ENCODE results near the gene CPD. TPM values are rescaled to one million over a fixed set of nuclear protein-coding genes. Genes with fewer than 3 reads are reported as not detected.

CPD gene
- total and polyA plus RNA-seq, 9 of the 15 experiments (the other 6 are each of a cell fraction or from before 2014, with no cell fraction given), result 4.5 to 24.4 (median 20.4) TPM

GRCh38 chr17:30378825-30379302 is at the start of gene CPD (continued):
- TF ChIP-seq, protein P1, sequence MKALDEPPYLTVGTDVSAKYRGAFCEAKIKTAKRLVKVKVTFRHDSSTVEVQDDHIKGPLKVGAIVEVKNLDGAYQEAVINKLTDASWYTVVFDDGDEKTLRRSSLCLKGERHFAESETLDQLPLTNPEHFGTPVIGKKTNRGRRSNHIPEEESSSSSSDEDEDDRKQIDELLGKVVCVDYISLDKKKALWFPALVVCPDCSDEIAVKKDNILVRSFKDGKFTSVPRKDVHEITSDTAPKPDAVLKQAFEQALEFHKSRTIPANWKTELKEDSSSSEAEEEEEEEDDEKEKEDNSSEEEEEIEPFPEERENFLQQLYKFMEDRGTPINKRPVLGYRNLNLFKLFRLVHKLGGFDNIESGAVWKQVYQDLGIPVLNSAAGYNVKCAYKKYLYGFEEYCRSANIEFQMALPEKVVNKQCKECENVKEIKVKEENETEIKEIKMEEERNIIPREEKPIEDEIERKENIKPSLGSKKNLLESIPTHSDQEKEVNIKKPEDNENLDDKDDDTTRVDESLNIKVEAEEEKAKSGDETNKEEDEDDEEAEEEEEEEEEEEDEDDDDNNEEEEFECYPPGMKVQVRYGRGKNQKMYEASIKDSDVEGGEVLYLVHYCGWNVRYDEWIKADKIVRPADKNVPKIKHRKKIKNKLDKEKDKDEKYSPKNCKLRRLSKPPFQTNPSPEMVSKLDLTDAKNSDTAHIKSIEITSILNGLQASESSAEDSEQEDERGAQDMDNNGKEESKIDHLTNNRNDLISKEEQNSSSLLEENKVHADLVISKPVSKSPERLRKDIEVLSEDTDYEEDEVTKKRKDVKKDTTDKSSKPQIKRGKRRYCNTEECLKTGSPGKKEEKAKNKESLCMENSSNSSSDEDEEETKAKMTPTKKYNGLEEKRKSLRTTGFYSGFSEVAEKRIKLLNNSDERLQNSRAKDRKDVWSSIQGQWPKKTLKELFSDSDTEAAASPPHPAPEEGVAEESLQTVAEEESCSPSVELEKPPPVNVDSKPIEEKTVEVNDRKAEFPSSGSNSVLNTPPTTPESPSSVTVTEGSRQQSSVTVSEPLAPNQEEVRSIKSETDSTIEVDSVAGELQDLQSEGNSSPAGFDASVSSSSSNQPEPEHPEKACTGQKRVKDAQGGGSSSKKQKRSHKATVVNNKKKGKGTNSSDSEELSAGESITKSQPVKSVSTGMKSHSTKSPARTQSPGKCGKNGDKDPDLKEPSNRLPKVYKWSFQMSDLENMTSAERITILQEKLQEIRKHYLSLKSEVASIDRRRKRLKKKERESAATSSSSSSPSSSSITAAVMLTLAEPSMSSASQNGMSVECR (CRISPR knock-in tag; IDR thresholded peaks at IDR 0.05), result no peak
- TF ChIP-seq SPI1 (IDR thresholded peaks at IDR 0.05; ENCODE audit: borderline replicate concordance, low read depth, low read length), result no peak
- TF ChIP-seq MTA3 (IDR thresholded peaks at IDR 0.05; ENCODE audit: borderline replicate concordance), result no peak
- no peak for TF ChIP-seq BACH1 (tag; IDR thresholded peaks at IDR 0.05)
- TF ChIP-seq ZNF212 (CRISPR knock-in tag; IDR thresholded peaks at IDR 0.05), result no peak
- no peak for TF ChIP-seq TOE1 (IDR thresholded peaks at IDR 0.05; ENCODE audit: borderline replicate concordance)
- no peak for TF ChIP-seq TOE1 (CRISPR knock-in tag; IDR thresholded peaks at IDR 0.05; ENCODE audit: borderline replicate concordance, low read depth)
- TF ChIP-seq ZNF124 (CRISPR knock-in tag; IDR thresholded peaks at IDR 0.05), result no peak
- TF ChIP-seq NONO (IDR thresholded peaks at IDR 0.05; ENCODE audit: low read depth in 2 of 2, low read length in 1 of 2), result peak; percentile 64 to 74; a peak in 2 of 4 replicates
- 0 out of 2 replicates have a peak, but pooled peaks have one; percentile 43 for TF ChIP-seq RFX5 (IDR thresholded peaks at IDR 0.05; ENCODE audit: low read depth, low read length)
- TF ChIP-seq ZNF354B (CRISPR knock-in tag; IDR thresholded peaks at IDR 0.05), result no peak
- no peak for TF ChIP-seq KAT2B (IDR thresholded peaks at IDR 0.05; ENCODE audit: low read depth, low read length)
- TF ChIP-seq RBM15 (IDR thresholded peaks at IDR 0.05; ENCODE audit: insufficient read depth, low read length), result no peak
- TF ChIP-seq, protein P2, sequence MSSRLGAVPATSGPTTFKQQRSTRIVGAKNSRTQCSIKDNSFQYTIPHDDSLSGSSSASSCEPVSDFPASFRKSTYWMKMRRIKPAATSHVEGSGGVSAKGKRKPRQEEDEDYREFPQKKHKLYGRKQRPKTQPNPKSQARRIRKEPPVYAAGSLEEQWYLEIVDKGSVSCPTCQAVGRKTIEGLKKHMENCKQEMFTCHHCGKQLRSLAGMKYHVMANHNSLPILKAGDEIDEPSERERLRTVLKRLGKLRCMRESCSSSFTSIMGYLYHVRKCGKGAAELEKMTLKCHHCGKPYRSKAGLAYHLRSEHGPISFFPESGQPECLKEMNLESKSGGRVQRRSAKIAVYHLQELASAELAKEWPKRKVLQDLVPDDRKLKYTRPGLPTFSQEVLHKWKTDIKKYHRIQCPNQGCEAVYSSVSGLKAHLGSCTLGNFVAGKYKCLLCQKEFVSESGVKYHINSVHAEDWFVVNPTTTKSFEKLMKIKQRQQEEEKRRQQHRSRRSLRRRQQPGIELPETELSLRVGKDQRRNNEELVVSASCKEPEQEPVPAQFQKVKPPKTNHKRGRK (tag; IDR thresholded peaks at IDR 0.05), result no peak
- TF ChIP-seq U2AF1 (optimal IDR thresholded peaks at IDR 0.05; ENCODE audit: low read depth, low read length), result peak; percentile 13
- 0 out of 2 replicates have a peak, but pooled peaks have one; percentile 30 for TF ChIP-seq PHB (CRISPR knock-in tag; IDR thresholded peaks at IDR 0.05)
- no peak for TF ChIP-seq THRA (IDR thresholded peaks at IDR 0.05)
- no peak for TF ChIP-seq HDAC2 (IDR thresholded peaks at IDR 0.05)
- no peak for TF ChIP-seq ZNF133 (CRISPR knock-in tag; IDR thresholded peaks at IDR 0.05)
- no peak for TF ChIP-seq HDAC3 (IDR thresholded peaks at IDR 0.05; ENCODE audit: borderline replicate concordance, partially characterized antibody)
- TF ChIP-seq SNRNP70 (optimal IDR thresholded peaks at IDR 0.05; ENCODE audit: low read depth, low read length), result no peak
- TF ChIP-seq SMARCE1 (IDR thresholded peaks at IDR 0.05), result no peak
